Measurements from ENCODE around the gene RUNX2.

RUNX2 gene

GRCh38 chr6:45351076-45351475, 22.9 kb downstream of the RUNX2 start:
- in situ Hi-C loops (cut with HindIII; ENCODE audit: low sequenced_read_pairs), result no loop called here

DNA sequence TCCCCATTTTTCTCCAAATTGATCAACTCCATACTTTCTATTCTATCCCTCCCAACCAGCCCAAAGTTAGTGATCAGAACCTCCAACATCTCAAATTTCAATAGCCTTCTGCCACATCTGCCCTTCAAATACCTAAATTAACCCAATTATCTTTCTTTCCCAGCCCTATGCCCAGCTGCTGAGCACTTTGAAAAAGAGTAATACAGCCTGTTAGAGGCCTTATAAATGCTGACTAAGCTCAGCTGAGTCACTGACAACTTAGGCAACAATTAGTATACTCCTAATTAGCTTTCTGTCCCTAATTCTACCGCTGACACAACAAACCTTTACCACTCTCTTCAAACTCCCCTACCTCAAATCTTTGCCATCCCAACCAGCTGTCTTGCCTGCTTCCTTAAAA, 23.5 kb downstream of the RUNX2 start:
- in situ Hi-C loops (cut with HindIII; ENCODE audit: low sequenced_read_pairs), result no loop called here

- in situ Hi-C loops (cut with HindIII; ENCODE audit: low sequenced_read_pairs), result no loop called here
These were observed 25.5 kb downstream of the RUNX2 start for GRCh38 chr6:45353654-45354053.

DNA sequence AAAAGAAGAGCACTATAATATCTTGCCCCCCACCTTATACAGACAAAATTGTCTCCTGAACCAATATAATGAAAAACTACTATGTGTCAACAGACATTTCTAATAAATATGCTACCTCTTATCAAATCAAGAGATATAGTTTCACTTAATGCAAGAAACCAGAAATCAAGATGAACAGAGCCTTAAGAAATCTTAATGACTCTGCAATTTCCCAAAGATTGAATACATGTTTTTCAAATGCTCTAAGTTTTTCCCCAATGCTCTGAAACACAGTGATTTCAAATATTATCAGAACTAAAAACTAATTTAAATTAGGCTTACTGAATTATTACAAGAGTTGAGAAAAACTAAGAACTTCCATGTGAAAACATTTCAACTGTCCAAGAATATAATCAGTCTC, 36.3 kb downstream of the RUNX2 start:
- in situ Hi-C loops (cut with HindIII; ENCODE audit: low sequenced_read_pairs), result no loop called here

- in situ Hi-C loops (cut with HindIII; ENCODE audit: low sequenced_read_pairs), result no loop called here
These were observed 36.9 kb downstream of the RUNX2 start for GRCh38 chr6:45365036-45365435.

DNA sequence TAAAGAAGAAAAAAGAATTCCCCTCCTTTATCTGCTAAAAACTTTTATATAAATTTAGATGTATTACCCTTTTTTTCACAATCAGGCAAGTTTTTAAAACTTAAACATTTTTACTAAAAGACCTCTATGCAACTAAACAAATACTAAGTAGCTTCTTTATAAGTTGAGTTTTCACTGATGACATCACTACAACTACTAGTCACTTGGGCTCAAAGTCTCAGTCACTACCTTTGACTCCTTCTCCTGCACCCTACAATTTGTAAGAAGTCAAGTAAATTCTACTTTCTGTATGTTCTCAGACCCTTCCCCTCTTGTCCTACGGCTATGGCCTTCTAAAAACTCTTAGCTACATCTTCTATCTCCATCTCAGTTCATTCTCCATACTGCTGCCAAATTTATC, 38.4 kb downstream of the RUNX2 start:
- in situ Hi-C loops (cut with HindIII; ENCODE audit: low sequenced_read_pairs), result no loop called here

DNA sequence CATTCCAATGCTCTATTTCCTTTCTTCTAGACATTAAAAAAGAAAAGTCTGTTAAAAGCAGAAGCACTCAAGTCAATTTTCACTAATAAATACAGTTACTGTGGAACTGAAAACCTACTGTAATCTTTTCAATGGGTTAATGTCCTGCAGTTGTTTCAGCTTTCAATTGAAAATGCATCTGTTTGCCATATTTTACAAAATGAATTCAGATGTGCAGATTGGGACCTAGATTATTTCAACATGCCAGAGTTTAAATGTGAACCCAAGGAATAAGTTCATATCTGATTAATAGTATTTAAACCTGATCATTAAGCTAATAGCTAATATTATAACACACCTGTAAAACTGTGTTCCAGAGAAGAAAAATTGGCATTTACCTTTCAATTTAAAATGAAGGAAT, 39.9 kb downstream of the RUNX2 start:
- in situ Hi-C loops (cut with HindIII; ENCODE audit: low sequenced_read_pairs), result no loop called here

DNA sequence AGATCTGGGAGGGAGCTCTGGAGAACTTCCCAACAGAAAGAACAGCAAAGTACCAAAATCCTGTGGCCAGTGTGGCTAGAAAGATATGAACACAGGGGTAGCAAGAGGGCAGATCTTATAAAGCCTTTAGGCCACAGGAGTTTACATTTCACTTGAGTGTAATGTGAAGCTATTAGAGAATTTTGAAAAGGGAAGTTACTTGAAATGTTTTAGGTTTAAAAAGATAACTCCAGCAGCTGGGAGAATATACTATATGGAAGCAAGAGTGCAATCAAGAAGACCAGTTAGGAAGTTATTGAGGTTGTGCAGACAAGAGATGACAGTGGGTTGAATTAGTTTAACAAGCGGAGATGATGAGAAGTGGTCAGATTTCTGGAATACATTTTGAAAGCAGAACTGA, 41.7 kb downstream of the RUNX2 start:
- in situ Hi-C loops (cut with HindIII; ENCODE audit: low sequenced_read_pairs), result no loop called here

DNA sequence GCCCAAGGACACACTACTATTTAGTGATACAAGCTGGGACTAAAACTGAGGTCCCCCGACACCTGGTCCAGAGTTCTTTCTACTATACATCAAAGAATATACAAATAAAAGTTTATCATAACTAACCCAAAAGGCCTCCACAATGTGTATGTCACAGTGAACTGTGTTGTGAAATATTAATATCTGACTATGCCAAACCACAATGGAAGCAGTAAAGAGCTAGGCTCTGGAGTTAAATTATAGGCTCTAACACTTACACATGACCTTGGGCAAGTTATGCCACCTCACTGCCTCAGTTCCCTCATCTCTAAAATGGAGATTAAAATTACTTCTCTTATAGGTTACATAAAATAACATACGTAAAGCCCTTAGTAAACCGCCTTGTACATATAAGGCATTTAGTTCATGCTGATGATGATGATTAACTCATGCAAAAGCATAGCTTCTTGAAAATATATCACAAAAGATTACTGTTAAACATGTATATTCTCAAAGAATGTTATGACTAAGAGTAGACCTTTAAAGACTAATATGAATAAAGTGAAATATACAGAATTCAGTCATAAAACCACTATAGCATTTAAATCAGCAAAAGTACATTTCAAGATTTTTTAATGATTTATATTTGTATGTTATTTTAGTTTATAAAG, 43.9 kb downstream of the RUNX2 start:
- in situ Hi-C loops (cut with HindIII; ENCODE audit: low sequenced_read_pairs), result no loop called here

GRCh38 chr6:45375449-45375848, 47.3 kb downstream of the RUNX2 start:
- in situ Hi-C loops (cut with HindIII; ENCODE audit: low sequenced_read_pairs), result no loop called here

DNA sequence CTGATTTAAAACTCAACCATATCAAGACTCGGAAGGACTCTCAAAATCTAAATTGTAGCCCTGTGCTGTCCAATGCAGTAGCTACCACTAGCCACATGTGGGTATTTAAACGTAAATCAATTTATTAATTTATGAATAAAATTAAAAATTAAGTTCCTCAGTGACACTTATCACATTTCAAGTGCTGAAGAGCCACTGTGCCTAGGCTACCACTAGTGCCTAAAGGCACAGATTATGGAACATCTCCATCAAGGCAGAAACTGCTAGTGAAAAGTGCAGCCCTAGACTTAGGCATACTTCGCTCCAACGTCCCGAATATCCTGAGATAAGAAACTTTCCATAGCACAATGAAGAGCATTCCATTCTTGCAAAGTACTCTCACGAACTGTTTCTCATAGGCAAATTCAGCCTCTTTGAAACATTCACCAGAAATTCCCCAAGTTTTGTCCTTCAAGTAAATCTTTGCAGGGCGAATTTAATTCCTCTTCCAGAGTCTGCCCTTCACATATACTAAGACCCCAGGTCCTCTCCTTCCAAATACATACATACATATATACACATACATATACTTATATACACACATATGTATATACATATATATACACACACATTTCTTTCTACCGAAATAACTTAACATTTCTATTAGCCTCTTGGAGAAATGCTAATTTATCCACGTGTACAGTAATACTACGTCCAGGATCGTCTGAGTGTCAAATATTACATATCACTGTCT, 48.3 kb downstream of the RUNX2 start:
- in situ Hi-C loops (cut with HindIII; ENCODE audit: low sequenced_read_pairs), result no loop called here

DNA sequence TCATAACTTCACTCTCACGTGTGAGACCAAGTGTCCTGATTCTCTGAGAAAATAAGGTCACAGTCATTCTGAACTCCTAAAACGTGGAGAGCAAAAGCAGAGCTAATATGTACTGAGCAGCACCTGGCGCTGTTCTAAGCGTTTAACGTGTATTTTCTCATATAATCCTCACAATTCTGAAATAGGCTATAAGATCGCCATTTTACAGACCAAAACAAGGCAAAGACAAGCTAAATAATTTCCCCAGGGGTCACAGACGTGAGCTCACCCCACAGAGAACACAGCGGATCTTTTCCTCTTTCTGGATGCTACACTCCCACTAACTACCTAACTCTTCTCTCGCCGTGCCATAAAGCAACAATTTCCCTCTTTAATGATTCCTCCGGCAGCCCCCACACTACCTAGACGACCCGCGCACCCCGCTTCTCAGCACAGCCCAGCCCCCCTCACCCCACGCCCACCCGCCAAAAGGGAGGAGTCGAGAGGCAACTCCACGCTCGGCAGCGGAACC, 49.0 kb downstream of the RUNX2 start:
- in situ Hi-C loops (cut with HindIII; ENCODE audit: low sequenced_read_pairs), result no loop called here

DNA sequence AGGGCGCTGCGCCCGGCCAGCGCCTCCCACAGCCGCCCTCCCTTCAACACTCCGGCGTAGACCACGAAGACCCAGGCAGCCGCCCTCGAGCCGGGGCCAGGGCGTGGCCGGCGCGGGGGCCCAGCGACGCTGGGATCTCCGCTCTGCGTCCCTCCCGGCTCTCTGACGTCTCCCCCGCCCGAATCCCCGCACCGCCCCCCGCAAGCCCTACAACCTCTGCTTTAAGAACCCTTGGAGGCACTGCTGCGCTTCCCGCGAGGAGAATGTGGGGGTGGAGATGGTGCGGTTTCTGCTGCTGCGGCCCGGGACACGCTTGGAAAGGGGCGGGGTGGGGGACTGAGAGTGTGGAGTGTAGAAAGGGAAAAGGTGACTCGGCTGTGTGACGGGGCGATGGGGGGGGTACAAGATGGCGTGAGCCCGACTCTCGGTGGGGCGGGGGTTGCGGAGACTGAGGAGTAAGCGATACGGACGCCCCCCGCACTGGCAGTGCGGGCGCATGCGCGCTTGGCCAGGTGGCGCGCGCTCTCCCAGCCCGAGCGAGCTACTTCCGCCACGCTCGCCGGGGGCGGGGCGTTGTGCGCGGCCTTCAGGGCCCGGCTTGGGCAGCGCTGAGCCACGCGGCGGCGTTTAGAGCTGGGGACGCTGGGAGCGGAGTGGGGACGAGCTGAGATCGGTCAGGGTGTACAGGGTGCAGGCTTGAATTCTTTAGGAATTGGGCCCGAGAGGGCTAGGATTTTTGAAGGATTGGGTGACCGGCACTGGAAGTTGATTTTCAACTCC, 49.6 kb downstream of the RUNX2 start, which contains the start of gene SUPT3H:
Gene SUPT3H, minus strand, starts transcription at position 381 of the 780 bp plus-strand sequence.
- in situ Hi-C loops (cut with HindIII; ENCODE audit: low sequenced_read_pairs), result no loop called here

DNA sequence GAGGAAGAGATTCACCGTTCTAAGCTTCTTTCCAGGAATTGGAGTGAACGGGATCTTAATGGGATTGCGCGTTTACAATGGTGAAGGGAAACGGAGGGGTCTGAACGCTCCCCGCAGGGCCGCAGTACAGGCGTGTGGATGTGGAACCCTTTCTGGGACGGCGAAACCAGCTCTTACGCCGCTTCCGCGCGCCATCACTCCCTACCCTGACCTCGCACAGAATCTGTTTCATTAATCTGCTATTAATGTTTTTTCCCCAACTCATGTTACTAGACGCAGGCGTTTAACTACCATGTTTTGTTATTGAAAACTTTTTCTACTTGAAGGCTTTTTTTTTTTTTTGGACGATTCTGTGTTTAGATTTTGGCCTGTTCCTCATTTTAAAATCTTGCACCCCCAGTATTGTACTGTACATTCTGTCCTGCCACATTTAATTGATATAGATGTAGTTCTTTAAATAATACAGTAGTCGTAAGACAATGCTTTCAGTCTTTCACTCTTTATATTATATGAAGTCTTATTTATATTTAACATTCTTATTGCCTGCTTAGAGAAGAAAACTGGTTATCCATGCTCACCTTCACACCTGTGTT, 50.3 kb downstream of the RUNX2 start:
- in situ Hi-C loops (cut with HindIII; ENCODE audit: low sequenced_read_pairs), result no loop called here

GRCh38 chr6:45382391-45382790, 54.3 kb downstream of the RUNX2 start:
- in situ Hi-C loops (cut with HindIII; ENCODE audit: low sequenced_read_pairs), result no loop called here

- in situ Hi-C loops (cut with HindIII; ENCODE audit: low sequenced_read_pairs), result no loop called here
These were observed 58.4 kb downstream of the RUNX2 start for GRCh38 chr6:45386501-45386900.

- in situ Hi-C loops (cut with HindIII; ENCODE audit: low sequenced_read_pairs), result no loop called here
These were observed 59.1 kb downstream of the RUNX2 start for GRCh38 chr6:45387236-45387635.

DNA sequence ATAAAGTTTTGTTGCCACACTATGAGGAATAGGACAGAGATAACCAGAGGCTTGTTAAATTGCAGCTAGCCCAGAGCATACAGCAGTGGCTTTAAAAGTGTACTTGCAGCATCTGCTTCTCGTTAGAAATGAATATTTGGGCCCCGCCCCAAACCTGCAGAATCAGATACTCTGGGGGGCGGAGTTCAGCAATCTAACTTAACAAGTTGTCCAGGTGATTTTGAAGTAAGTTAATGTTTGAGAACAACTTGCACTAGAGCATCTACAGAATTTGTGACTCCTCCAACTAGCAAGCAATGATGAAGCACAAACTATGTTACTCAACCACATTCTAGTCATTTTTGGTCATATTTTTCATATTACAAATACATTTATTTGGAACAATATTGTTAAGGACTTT, 60.2 kb downstream of the RUNX2 start:
- in situ Hi-C loops (cut with HindIII; ENCODE audit: low sequenced_read_pairs), result no loop called here

DNA sequence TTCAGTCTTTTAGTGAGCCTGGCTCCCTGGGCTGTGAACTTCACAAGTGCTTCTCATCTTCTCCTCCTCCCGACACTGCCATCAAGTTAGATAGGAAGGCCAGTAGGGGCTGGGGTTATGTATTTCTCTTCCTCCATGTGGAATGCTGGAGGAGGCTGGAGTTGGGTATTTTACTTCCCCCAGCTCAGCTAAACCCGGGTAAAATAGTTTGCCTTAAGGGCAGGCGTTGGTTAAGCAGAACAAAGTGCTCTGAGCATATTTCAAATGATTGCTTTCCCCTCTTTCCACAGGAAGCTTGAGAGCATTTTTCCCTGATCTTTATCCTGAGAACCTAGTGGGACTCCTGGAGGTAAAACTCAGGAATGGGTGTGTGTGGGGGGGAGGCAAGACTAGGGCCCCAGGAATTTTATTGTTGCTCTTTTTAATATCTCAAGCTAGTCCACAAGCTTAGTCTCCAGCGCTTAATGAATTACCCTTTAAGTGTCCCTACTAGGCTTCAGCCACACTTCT, 66.5 kb downstream of the RUNX2 start:
- in situ Hi-C loops (cut with HindIII; ENCODE audit: low sequenced_read_pairs), result no loop called here

- in situ Hi-C loops (cut with HindIII; ENCODE audit: low sequenced_read_pairs), result no loop called here
These were observed 70.1 kb downstream of the RUNX2 start for GRCh38 chr6:45398075-45398813.
